ENCODE measurements around the gene DDX10.

DDX10 gene

DNA sequence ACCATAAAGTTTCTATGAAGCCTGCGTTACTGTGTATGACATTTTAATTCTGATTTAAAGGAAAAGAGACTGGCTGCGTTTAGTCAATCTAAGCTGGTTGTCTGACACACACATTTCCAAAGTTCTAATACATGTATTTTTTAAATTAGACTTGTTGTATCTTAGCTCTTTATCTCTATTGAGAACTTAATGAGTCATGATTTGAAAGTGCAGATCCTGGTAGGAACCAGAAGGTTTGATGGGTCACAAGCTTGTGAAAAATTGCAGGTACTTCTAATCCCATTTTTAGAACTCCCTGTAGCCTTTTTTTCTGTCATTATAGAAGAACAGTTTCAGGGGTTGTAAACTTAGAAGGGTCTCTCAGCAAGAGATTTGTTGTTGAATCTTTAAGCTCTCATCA lies 210.3 kb downstream of the DDX10 start:
- no peak for DNase-seq
- H2BK12ac ChIP-seq (ENCODE audit: low read length): no peak overlapping the region

DNA sequence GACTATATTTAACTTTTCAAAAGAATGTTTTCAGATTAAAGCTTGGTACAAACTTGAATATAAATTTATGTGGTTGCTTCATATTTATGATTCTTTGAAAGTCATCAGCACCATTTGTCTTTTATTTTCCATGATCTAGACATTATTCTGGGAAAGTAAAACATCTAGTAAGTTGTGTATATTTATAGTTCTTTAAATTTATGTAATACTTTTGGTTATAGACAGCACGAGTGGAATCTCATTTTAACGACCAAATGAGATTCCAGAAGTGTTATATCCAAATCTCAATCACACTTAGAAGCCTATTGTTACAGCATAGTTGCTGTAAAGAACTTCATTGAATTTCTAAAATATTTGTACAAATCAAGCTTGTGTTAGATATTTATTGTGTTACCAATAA lies 212.3 kb downstream of the DDX10 start:
- Histone ChIP-seq H2BK12ac (ENCODE audit: low read length) (no peak overlapping the region), H3K27ac (ENCODE audit: low read depth, low read length) (no peak overlapping the region), H4K91ac (ENCODE audit: low read depth, low read length) (no peak overlapping the region), H2BK120ac (ENCODE audit: insufficient read depth, low read length, poor library complexity) (no peak overlapping the region), H3K9me3 (ENCODE audit: insufficient read depth, low read depth, low read length) (no peaks in the 10 kb centered on the region), H2BK5ac (ENCODE audit: low read depth, low read length, poor library complexity) (no peak overlapping the region), H2AK5ac (ENCODE audit: low read length) (no peak overlapping the region), H4K8ac (ENCODE audit: low read depth, low read length) (no peak overlapping the region), H4K12ac (ENCODE audit: low read depth, low read length) (no peak overlapping the region), H3K4me3 (ENCODE audit: low read depth, low read length) (no peak overlapping the region), H2AFZ (ENCODE audit: insufficient read depth, low read length, poor library complexity) (no peak overlapping the region), H3K4ac (ENCODE audit: low read depth, low read length) (no peak overlapping the region), H3K14ac (ENCODE audit: low read length) (no peak overlapping the region), H3K18ac (ENCODE audit: low read length) (no peak overlapping the region), H3K79me2 (ENCODE audit: control insufficient read depth, insufficient read depth, low read length, poor library complexity) (no peaks in the 10 kb centered on the region), H3K27me3 (ENCODE audit: insufficient read depth, low read length) (no peaks in the 10 kb centered on the region), H3K4me2 (ENCODE audit: low read length) (no peak overlapping the region), H3K36me3 (ENCODE audit: control insufficient read depth in 1 of 2, insufficient read depth in 2 of 2, low read length in 2 of 2) (no peaks in the 10 kb centered on the region), H3K9ac (ENCODE audit: low read length) (no peak overlapping the region), H3K4me1 (ENCODE audit: control insufficient read depth in 1 of 2, insufficient read depth in 2 of 2, low read length in 2 of 2) (no peaks in the 10 kb centered on the region), H3K23ac (ENCODE audit: low read length) (no peak overlapping the region), H3K79me1 (ENCODE audit: low read length) (no peaks in the 10 kb centered on the region)
- DNase-seq: no peak
- WGBS (ENCODE audit: extremely low coverage, insufficient coverage, insufficient read length): no CpG with 5 or more reads among the region's 2 CpGs

More for the DNA sequence above, 210.3 kb downstream of the DDX10 start:
- no peaks in the 10 kb centered on the region for H3K36me3 ChIP-seq (ENCODE audit: control insufficient read depth in 1 of 2, insufficient read depth in 2 of 2, low read length in 2 of 2)
- no peak overlapping the region for H4K12ac ChIP-seq (ENCODE audit: low read depth, low read length)
- H3K4ac ChIP-seq (ENCODE audit: low read depth, low read length): no peak overlapping the region
- no peak overlapping the region for H3K14ac ChIP-seq (ENCODE audit: low read length)
- no peak overlapping the region for H3K18ac ChIP-seq (ENCODE audit: low read length)
- no peak overlapping the region for H2AK5ac ChIP-seq (ENCODE audit: low read length)
- no peak overlapping the region for H3K27ac ChIP-seq (ENCODE audit: low read depth, low read length)
- no CpG with 5 or more reads among the region's 2 CpGs for WGBS (ENCODE audit: extremely low coverage, insufficient coverage, insufficient read length)
- no peaks in the 10 kb centered on the region for H3K79me2 ChIP-seq (ENCODE audit: control insufficient read depth, insufficient read depth, low read length, poor library complexity)
- no peaks in the 10 kb centered on the region for H3K4me1 ChIP-seq (ENCODE audit: control insufficient read depth in 1 of 2, insufficient read depth in 2 of 2, low read length in 2 of 2)
- H3K23ac ChIP-seq (ENCODE audit: low read length): no peak overlapping the region
- no peak overlapping the region for H4K8ac ChIP-seq (ENCODE audit: low read depth, low read length)
- no peak overlapping the region for H4K91ac ChIP-seq (ENCODE audit: low read depth, low read length)
- no peak overlapping the region for H2BK120ac ChIP-seq (ENCODE audit: insufficient read depth, low read length, poor library complexity)
- H3K9ac ChIP-seq (ENCODE audit: low read length): no peak overlapping the region
- no peaks in the 10 kb centered on the region for H3K27me3 ChIP-seq (ENCODE audit: insufficient read depth, low read length)
- no peak overlapping the region for H2AFZ ChIP-seq (ENCODE audit: insufficient read depth, low read length, poor library complexity)
- no peaks in the 10 kb centered on the region for H3K9me3 ChIP-seq (ENCODE audit: insufficient read depth, low read depth, low read length)
- no peak overlapping the region for H3K4me3 ChIP-seq (ENCODE audit: low read depth, low read length)
- no peak overlapping the region for H3K4me2 ChIP-seq (ENCODE audit: low read length)
- H3K79me1 ChIP-seq (ENCODE audit: low read length): no peaks in the 10 kb centered on the region
- no peak overlapping the region for H2BK5ac ChIP-seq (ENCODE audit: low read depth, low read length, poor library complexity)

DNA sequence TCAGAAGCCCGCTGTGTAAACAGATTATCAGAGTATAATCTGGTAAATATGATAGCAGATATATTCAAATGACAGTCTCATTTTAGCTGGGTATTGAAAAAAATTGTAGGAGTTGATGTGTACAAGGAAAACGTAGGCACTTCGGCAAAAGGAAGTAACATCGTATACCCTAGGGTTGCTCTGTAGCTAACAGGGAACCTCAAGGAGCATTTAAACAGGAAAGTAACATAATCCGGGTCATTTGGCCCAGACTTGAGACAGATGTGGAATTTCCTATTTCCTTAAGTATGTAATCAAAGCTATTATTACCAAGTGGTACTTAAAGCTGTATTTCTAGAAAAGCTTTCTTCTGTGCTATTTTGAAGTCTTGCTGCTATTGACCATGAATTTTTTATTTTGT lies 215.6 kb downstream of the DDX10 start:
- Histone ChIP-seq H2BK12ac (ENCODE audit: low read length) (no peak overlapping the region), H4K12ac (ENCODE audit: low read depth, low read length) (no peak overlapping the region), H2BK5ac (ENCODE audit: low read depth, low read length, poor library complexity) (no peak overlapping the region), H3K79me1 (ENCODE audit: low read length) (no peaks in the 10 kb centered on the region), H3K9ac (ENCODE audit: low read length) (no peak overlapping the region), H3K4me3 (ENCODE audit: low read depth, low read length) (no peak overlapping the region), H3K23ac (ENCODE audit: low read length) (no peak overlapping the region), H3K79me2 (ENCODE audit: control insufficient read depth, insufficient read depth, low read length, poor library complexity) (no peaks in the 10 kb centered on the region), H3K14ac (ENCODE audit: low read length) (no peak overlapping the region), H3K4ac (ENCODE audit: low read depth, low read length) (no peak overlapping the region), H3K4me2 (ENCODE audit: low read length) (no peak overlapping the region), H2AFZ (ENCODE audit: insufficient read depth, low read length, poor library complexity) (no peak overlapping the region), H2BK120ac (ENCODE audit: insufficient read depth, low read length, poor library complexity) (no peak overlapping the region), H2AK5ac (ENCODE audit: low read length) (no peak overlapping the region), H4K91ac (ENCODE audit: low read depth, low read length) (no peak overlapping the region), H3K36me3 (ENCODE audit: control insufficient read depth in 1 of 2, insufficient read depth in 2 of 2, low read length in 2 of 2) (no peaks in the 10 kb centered on the region), H3K27me3 (ENCODE audit: insufficient read depth, low read length) (no peaks in the 10 kb centered on the region), H3K9me3 (ENCODE audit: insufficient read depth, low read depth, low read length) (no peaks in the 10 kb centered on the region), H3K18ac (ENCODE audit: low read length) (no peak overlapping the region), H4K8ac (ENCODE audit: low read depth, low read length) (no peak overlapping the region), H3K4me1 (ENCODE audit: control insufficient read depth in 1 of 2, insufficient read depth in 2 of 2, low read length in 2 of 2) (no peaks in the 10 kb centered on the region), H3K27ac (ENCODE audit: low read depth, low read length) (no peak overlapping the region)
- no CpG with 5 or more reads among the region's 5 CpGs for WGBS (ENCODE audit: extremely low coverage, insufficient coverage, insufficient read length)
- DNase-seq: no peak

DNA sequence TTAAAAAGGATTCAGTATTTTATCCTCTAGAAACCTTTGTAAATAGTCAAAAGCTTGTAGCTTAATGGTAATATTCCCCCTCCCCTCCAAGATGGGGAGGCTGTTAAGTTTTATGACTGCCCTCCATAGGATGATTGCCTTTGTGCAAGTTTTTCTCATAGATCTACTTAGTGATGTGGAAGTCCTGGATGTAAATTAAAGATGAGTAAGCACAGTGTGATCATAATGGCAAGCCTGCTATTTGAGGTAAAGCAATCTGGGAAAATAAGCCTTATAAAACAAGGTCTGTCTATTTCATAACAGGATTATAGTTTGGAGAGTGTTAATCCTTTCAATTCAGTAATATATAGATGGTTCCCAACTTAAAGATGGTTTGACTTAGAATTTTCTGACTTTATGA lies 216.3 kb downstream of the DDX10 start:
- H3K27me3 ChIP-seq (ENCODE audit: insufficient read depth, low read length): no peaks in the 10 kb centered on the region
- no peak for DNase-seq
- H3K36me3 ChIP-seq (ENCODE audit: control insufficient read depth in 1 of 2, insufficient read depth in 2 of 2, low read length in 2 of 2): no peaks in the 10 kb centered on the region
- H2AFZ ChIP-seq (ENCODE audit: insufficient read depth, low read length, poor library complexity): no peak overlapping the region
- no peaks in the 10 kb centered on the region for H3K79me1 ChIP-seq (ENCODE audit: low read length)
- H4K8ac ChIP-seq (ENCODE audit: low read depth, low read length): no peak overlapping the region
- H3K4me1 ChIP-seq (ENCODE audit: control insufficient read depth in 1 of 2, insufficient read depth in 2 of 2, low read length in 2 of 2): no peaks in the 10 kb centered on the region
- no peak overlapping the region for H3K18ac ChIP-seq (ENCODE audit: low read length)
- H2AK5ac ChIP-seq (ENCODE audit: low read length): no peak overlapping the region
- no peak overlapping the region for H3K4me3 ChIP-seq (ENCODE audit: low read depth, low read length)
- H3K4me2 ChIP-seq (ENCODE audit: low read length): no peak overlapping the region
- H2BK120ac ChIP-seq (ENCODE audit: insufficient read depth, low read length, poor library complexity): no peak overlapping the region
- H2BK12ac ChIP-seq (ENCODE audit: low read length): no peak overlapping the region
- H3K9ac ChIP-seq (ENCODE audit: low read length): no peak overlapping the region
- H4K91ac ChIP-seq (ENCODE audit: low read depth, low read length): no peak overlapping the region
- H2BK5ac ChIP-seq (ENCODE audit: low read depth, low read length, poor library complexity): no peak overlapping the region
- H3K23ac ChIP-seq (ENCODE audit: low read length): no peak overlapping the region
- H3K9me3 ChIP-seq (ENCODE audit: insufficient read depth, low read depth, low read length): no peaks in the 10 kb centered on the region
- H3K79me2 ChIP-seq (ENCODE audit: control insufficient read depth, insufficient read depth, low read length, poor library complexity): no peaks in the 10 kb centered on the region
- no peak overlapping the region for H3K14ac ChIP-seq (ENCODE audit: low read length)
- H4K12ac ChIP-seq (ENCODE audit: low read depth, low read length): no peak overlapping the region
- H3K4ac ChIP-seq (ENCODE audit: low read depth, low read length): no peak overlapping the region
- no peak overlapping the region for H3K27ac ChIP-seq (ENCODE audit: low read depth, low read length)

All from trophoblast cell (in vitro differentiated cells and primary cell).